HEK293T (cell line): Measurements from ENCODE around the gene EEF1B2.
"Not testable (repeated sequence)": the region's sequence is repeated elsewhere in the genome, so short reads cannot be mapped to it uniquely, and the experiment has no call there.

ENCODE experiments used
- CTCF ChIA-PET: fragments of 350-600 bp; formaldehyde crosslinking; extraction: SDS; loops from one replicate; lab custom pipeline; 2021; ENCODE audit warnings: antibody characterized with exemption, inconsistent platforms; lab: Yijun Ruan, JAX
- POLR2A ChIA-PET: fragments of 350-600 bp; formaldehyde crosslinking; extraction: SDS; loops from one replicate; lab custom pipeline; 2020; ENCODE audit warnings: antibody characterized with exemption, inconsistent platforms; lab: Yijun Ruan, JAX
- DNase-seq: peaks from one replicate; pipeline ENCODE4 v3.0.0; 2012; ENCODE audit warnings: mixed read lengths; ENCODE audit errors: extremely low spot score
- ARNT ChIP-seq: fragments of 450-650 bp; IDR thresholded peaks from 2 replicates; pipeline ENCODE4 v1.6.1; 2017; ENCODE audit warnings: mild to moderate bottlenecking
- BHLHE40 ChIP-seq: fragments of 450-650 bp; IDR thresholded peaks from 2 replicates; pipeline ENCODE4 v1.6.1; 2016; ENCODE audit warnings: mild to moderate bottlenecking, moderate library complexity, borderline replicate concordance
- CTBP1 ChIP-seq: fragments of 450-650 bp; IDR thresholded peaks from 2 replicates; pipeline ENCODE4 v1.6.1; 2016; ENCODE audit warnings: borderline replicate concordance
- ELF4 ChIP-seq: fragments of 450-650 bp; IDR thresholded peaks from 2 replicates; pipeline ENCODE4 v1.6.1; 2017; ENCODE audit warnings: antibody characterized with exemption
- FOXA1 ChIP-seq: fragments of 450-650 bp; IDR thresholded peaks from 2 replicates; pipeline ENCODE4 v1.6.1; 2016; ENCODE audit warnings: mild to moderate bottlenecking
- FOXK2 ChIP-seq: fragments of 450-650 bp; IDR thresholded peaks from 2 replicates; pipeline ENCODE4 v1.6.1; 2016; ENCODE audit warnings: mild to moderate bottlenecking
- FOXM1 ChIP-seq: fragments of 450-650 bp; IDR thresholded peaks from 2 replicates; pipeline ENCODE4 v1.6.1; 2017; ENCODE audit warnings: mild to moderate bottlenecking, borderline replicate concordance
- HDGF ChIP-seq: fragments of 450-650 bp; IDR thresholded peaks from 2 replicates; pipeline ENCODE4 v1.6.1; 2017; ENCODE audit warnings: antibody characterized with exemption, borderline replicate concordance
- L3MBTL2 ChIP-seq: fragments of 450-650 bp; conservative IDR thresholded peaks from 2 replicates; pipeline ENCODE4 v1.6.1; 2016; ENCODE audit warnings: mild to moderate bottlenecking
- LEF1 ChIP-seq: fragments of 450-650 bp; IDR thresholded peaks from 2 replicates; pipeline ENCODE4 v1.6.1; 2017; ENCODE audit warnings: mild to moderate bottlenecking, borderline replicate concordance
- NFRKB ChIP-seq: fragments of 450-650 bp; IDR thresholded peaks from 2 replicates; pipeline ENCODE4 v1.6.1; 2016; ENCODE audit warnings: mild to moderate bottlenecking, moderate library complexity
- PKNOX1 ChIP-seq: fragments of 450-650 bp; IDR thresholded peaks from 2 replicates; pipeline ENCODE4 v1.6.1; 2016
- SP1 ChIP-seq: fragments of 450-650 bp; IDR thresholded peaks from 2 replicates; pipeline ENCODE4 v1.6.1; 2017
- SUZ12 ChIP-seq: fragments of 450-650 bp; IDR thresholded peaks from 2 replicates; pipeline ENCODE4 v1.6.1; 2016; ENCODE audit warnings: mild to moderate bottlenecking
- TARDBP ChIP-seq: fragments of 450-650 bp; IDR thresholded peaks from 2 replicates; pipeline ENCODE4 v1.6.1; 2016
- ZNF384 ChIP-seq: fragments of 450-650 bp; IDR thresholded peaks from 2 replicates; pipeline ENCODE4 v1.6.1; 2016

EEF1B2 gene

GRCh38 chr2:206163251-206163880, 3.7 kb downstream of the EEF1B2 start:
- no peak for DNase-seq
- ChIA-PET POLR2A (interaction anchor here (0.6 kb wide), 1 partner anchor 50 kb away, joined by 3 read pairs; a partner anchor contains a TSS), CTCF (interaction anchor here (0.6 to 0.7 kb wide), 2 partner anchors 13 to 551 kb away, joined by 3 read pairs; no protein-coding TSS in a partner anchor)
- no peak for TF ChIP-seq SP1

- TF ChIP-seq CTBP1 (no peak), FOXM1 (no peak), FOXK2 (no peak), ELF4 (no peak), SUZ12 (no peak), ZNF384 (no peak), PKNOX1 (no peak)
- POLR2A ChIA-PET = no interaction called here
- peak; percentile 33 for DNase-seq
- CTCF ChIA-PET = interaction anchor here (0.6 to 1.4 kb wide), 3 partner anchors 12 to 550 kb away, joined by 3 read pairs; no protein-coding TSS in a partner anchor
These were observed 4.7 kb downstream of the EEF1B2 start for GRCh38 chr2:206164261-206164862.

GRCh38 chr2:206168230-206168629, 8.5 kb downstream of the EEF1B2 start:
- CTCF ChIA-PET, DNase-seq, POLR2A ChIA-PET: not testable (repeated sequence)

- DNase-seq, CTCF ChIA-PET, POLR2A ChIA-PET: not testable (repeated sequence)
These were observed 12.1 kb downstream of the EEF1B2 start for GRCh38 chr2:206171624-206172397.

GRCh38 chr2:206173147-206173546, 13.5 kb downstream of the EEF1B2 start:
- TF ChIP-seq FOXK2 = no peak
- no peak for TF ChIP-seq HDGF
- TF ChIP-seq L3MBTL2 = no peak
- no peak for TF ChIP-seq LEF1
- no peak for TF ChIP-seq PKNOX1
- no peak for TF ChIP-seq NFRKB
- no peak for TF ChIP-seq CTBP1
- TF ChIP-seq SUZ12 = no peak
- no peak for TF ChIP-seq FOXM1
- no peak for TF ChIP-seq ZNF384
- no peak for DNase-seq
- POLR2A ChIA-PET = no interaction called here
- CTCF ChIA-PET = no interaction called here

- CTCF ChIA-PET = interaction anchor here (1.1 kb wide), 1 partner anchor 12 kb away, joined by 3 read pairs; no protein-coding TSS in a partner anchor
- TF ChIP-seq ZNF384 (no peak), FOXA1 (no peak), LEF1 (no peak), SUZ12 (no peak), PKNOX1 (no peak), BHLHE40 (no peak), NFRKB (no peak), ARNT (no peak), HDGF (no peak)
- POLR2A ChIA-PET = no interaction called here
- DNase-seq = no peak
These were observed 16.4 kb downstream of the EEF1B2 start for GRCh38 chr2:206176121-206176520.

GRCh38 chr2:206176901-206177300, 17.2 kb downstream of the EEF1B2 start:
- no peak for DNase-seq
- CTCF ChIA-PET = interaction anchor here (1.1 kb wide), 1 partner anchor 13 kb away, joined by 3 read pairs; no protein-coding TSS in a partner anchor
- TF ChIP-seq PKNOX1 (no peak), BHLHE40 (no peak), L3MBTL2 (no peak), ARNT (no peak), NFRKB (no peak), SUZ12 (no peak), HDGF (no peak), ZNF384 (no peak), SP1 (no peak), FOXM1 (no peak), ELF4 (no peak), FOXK2 (no peak), CTBP1 (no peak), LEF1 (no peak), FOXA1 (no peak), TARDBP (no peak)
- POLR2A ChIA-PET = no interaction called here

GRCh38 chr2:206181526-206181925, 21.8 kb downstream of the EEF1B2 start:
- POLR2A ChIA-PET, DNase-seq, CTCF ChIA-PET: not testable (repeated sequence)
